ENCODE results near the gene C6orf62.

DNA sequence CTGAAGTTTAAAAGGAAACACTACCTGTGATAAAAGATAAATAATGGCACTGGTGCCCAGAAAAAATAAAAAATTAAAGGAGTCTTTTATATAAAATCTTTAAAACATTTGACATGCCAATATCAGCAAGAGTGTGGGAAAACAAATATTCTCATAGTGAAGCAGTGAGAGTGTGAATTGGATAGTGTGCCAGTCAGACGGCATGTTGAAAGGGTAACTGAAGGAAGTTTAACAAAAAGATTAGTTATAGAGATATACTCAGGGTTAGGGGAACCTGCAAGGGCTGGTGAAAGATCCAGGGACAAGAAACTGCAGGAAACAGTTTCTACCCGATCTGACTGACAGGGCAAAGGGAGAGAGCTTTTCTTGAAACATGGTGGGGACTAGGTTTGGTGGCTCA is 33.5 kb upstream of the C6orf62 start:
- TF ChIP-seq POLR2AphosphoS5 (IDR thresholded peaks at IDR 0.05; ENCODE audit: low read depth, low read length) = no peak
- TF ChIP-seq TAF1 (IDR thresholded peaks at IDR 0.05; ENCODE audit: low read depth, low read length) = no peak
- no peak for TF ChIP-seq POLR2A (IDR thresholded peaks at IDR 0.05; ENCODE audit: low read depth, low read length)
- no peak for TF ChIP-seq PAX5 (IDR thresholded peaks at IDR 0.05; ENCODE audit: insufficient read depth, low read length, severe bottlenecking)
- TF ChIP-seq SPI1 (IDR thresholded peaks at IDR 0.05; ENCODE audit: low read depth, low read length) = no peak
- TF ChIP-seq POU2F2 (IDR thresholded peaks at IDR 0.05; ENCODE audit: low read depth, low read length) = no peak

Measured in GM12891 (cell line).